Measurements from ENCODE around the gene SENP8. TPM values are rescaled to one million over a fixed set of nuclear protein-coding genes. Genes with fewer than 3 reads are reported as not detected.
"Not testable (repeated sequence)": the region's sequence is repeated elsewhere in the genome, so short reads cannot be mapped to it uniquely, and the experiment has no call there.

SENP8 gene
- total RNA-seq, 1 experiment from 2014 or later, result 3.4 TPM

DNA sequence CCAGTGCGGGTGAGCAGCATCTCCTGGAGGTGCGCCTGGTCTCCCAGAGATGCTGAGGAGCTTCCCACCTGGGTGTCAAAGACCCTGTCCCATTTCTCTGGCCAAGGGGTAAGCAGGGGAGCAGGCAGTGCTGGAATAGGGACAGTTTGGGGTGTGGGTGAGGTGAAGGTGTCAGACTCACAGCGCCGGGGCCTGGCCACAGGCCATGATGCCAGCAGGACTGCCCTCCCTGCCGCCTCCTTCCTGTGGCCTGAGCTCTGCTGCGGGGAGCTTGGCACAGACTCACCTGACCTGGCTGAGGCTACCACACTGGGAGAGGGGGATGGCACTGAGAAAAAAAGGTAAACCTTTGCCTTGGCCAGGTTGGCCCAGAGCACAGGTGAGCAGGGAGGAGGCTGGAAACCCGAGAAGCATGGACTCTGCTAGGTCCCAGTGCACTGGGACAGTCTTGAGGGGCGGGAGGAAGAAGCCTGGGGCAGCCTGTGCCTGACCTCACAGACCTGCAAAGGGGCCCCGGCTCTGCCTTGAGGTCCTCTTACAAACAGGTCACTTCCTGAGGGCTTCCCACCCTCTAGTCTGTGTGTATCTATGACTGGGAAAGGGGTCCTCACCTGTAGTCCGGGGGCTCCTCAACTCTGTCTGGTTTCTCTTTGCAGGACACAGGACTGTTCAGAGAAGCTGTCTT, 51.2 kb downstream of the SENP8 start:
- intact Hi-C loops (cut with micrococcal nuclease; ENCODE audit: unreplicated experiment), result no loop called here
- H3K4me1 Mint-ChIP-seq (ENCODE audit: low read depth, unreplicated experiment), result peaks cover 8% of the 10 kb centered on the region
- Histone ChIP-seq H3K4me3 (ENCODE audit: low read depth, low read length) (no peak overlapping the region), H3K27me3 (replicated peaks; ENCODE audit: control insufficient read depth, insufficient read depth, low read length) (no peaks in the 10 kb centered on the region), H3K9me3 (no peaks in the 10 kb centered on the region), H3K36me3 (ENCODE audit: control insufficient read depth, insufficient read depth, low read length) (no peaks in the 10 kb centered on the region), H3K4me1 (peaks cover 40% of the 10 kb centered on the region)
- H3K36me3 Mint-ChIP-seq (ENCODE audit: insufficient read depth, unreplicated experiment), result peaks cover 9% of the 10 kb centered on the region
- no peaks in the 10 kb centered on the region for H3K9me3 Mint-ChIP-seq (ENCODE audit: unreplicated experiment)
- ChIA-PET CTCF (no interaction called here), POLR2A (no interaction called here)
- DNase-seq, result no peak
- H3K27ac Mint-ChIP-seq (ENCODE audit: unreplicated experiment), result no peak overlapping the region
- no peaks in the 10 kb centered on the region for H3K27me3 Mint-ChIP-seq (ENCODE audit: insufficient read depth, unreplicated experiment)
- H3K4me3 Mint-ChIP-seq (ENCODE audit: unreplicated experiment), result peak overlapping the region; percentile 48
- no TSS peak for BruUV-seq (replicated peaks)
- TF ChIP-seq, protein P1, sequence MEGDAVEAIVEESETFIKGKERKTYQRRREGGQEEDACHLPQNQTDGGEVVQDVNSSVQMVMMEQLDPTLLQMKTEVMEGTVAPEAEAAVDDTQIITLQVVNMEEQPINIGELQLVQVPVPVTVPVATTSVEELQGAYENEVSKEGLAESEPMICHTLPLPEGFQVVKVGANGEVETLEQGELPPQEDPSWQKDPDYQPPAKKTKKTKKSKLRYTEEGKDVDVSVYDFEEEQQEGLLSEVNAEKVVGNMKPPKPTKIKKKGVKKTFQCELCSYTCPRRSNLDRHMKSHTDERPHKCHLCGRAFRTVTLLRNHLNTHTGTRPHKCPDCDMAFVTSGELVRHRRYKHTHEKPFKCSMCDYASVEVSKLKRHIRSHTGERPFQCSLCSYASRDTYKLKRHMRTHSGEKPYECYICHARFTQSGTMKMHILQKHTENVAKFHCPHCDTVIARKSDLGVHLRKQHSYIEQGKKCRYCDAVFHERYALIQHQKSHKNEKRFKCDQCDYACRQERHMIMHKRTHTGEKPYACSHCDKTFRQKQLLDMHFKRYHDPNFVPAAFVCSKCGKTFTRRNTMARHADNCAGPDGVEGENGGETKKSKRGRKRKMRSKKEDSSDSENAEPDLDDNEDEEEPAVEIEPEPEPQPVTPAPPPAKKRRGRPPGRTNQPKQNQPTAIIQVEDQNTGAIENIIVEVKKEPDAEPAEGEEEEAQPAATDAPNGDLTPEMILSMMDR (IDR thresholded peaks at IDR 0.05; ENCODE audit: insufficient read depth in 1 of 2, low read depth in 1 of 2, low read length in 1 of 2, severe bottlenecking in 1 of 2, unreplicated experiment in 1 of 2), result no peak

DNA sequence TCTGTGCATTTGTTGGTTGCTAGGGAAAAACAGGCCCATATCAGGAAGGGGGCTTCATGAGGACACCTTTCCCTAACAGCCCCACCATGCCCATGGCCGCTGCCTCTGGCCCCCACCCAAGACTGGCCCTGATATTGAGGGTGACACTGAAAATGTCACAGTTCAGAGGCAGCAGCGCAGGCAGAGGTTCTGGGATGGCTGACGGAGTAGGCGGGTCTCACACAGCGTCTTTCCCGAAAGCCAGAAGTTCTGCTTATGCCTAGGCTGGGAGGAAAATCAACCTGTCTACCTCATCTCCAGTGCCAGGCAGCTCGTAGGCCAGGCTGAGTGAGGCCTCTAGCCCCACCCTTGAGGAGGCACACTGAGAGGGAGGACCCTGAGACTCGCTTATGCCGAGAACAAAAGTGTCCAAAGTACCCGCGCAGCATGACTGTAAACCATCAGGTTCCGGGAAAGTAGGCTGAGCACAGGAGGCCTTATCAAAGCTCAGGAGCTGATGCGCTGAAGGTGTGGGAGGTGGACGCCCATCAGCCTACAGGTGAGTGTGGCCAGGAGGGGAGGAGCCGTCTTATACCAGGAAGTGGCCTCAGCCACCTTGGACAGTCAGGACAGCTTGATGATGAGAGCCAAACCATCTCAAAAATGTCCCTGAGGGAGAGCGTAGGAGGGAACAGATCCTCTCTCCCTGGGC, 51.9 kb downstream of the SENP8 start:
- no peaks in the 10 kb centered on the region for H3K36me3 ChIP-seq (ENCODE audit: control insufficient read depth, insufficient read depth, low read length)
- peaks cover 40% of the 10 kb centered on the region for H3K4me1 ChIP-seq
- no TSS peak for BruUV-seq (replicated peaks)
- H3K4me1 Mint-ChIP-seq (ENCODE audit: low read depth, unreplicated experiment), result peaks cover 10% of the 10 kb centered on the region
- H3K36me3 Mint-ChIP-seq (ENCODE audit: insufficient read depth, unreplicated experiment), result peaks cover 9% of the 10 kb centered on the region
- peak in 1 of 2 experiments; percentile 78 for DNase-seq
- TF ChIP-seq, protein P1 (IDR thresholded peaks at IDR 0.05; ENCODE audit: insufficient read depth in 1 of 2, low read depth in 1 of 2, low read length in 1 of 2, severe bottlenecking in 1 of 2, unreplicated experiment in 1 of 2), result no peak
- H3K27ac Mint-ChIP-seq (ENCODE audit: unreplicated experiment), result no peak overlapping the region
- no peaks in the 10 kb centered on the region for H3K27me3 Mint-ChIP-seq (ENCODE audit: insufficient read depth, unreplicated experiment)
- CTCF ChIA-PET, result no interaction called here
- intact Hi-C loops (cut with micrococcal nuclease; ENCODE audit: unreplicated experiment), result no loop called here
- H3K9me3 ChIP-seq, result no peaks in the 10 kb centered on the region
- no peaks in the 10 kb centered on the region for H3K27me3 ChIP-seq (replicated peaks; ENCODE audit: control insufficient read depth, insufficient read depth, low read length)
- H3K9me3 Mint-ChIP-seq (ENCODE audit: unreplicated experiment), result no peaks in the 10 kb centered on the region
- POLR2A ChIA-PET, result no interaction called here
- H3K4me3 Mint-ChIP-seq (ENCODE audit: unreplicated experiment), result no peak overlapping the region
- no peak overlapping the region for H3K4me3 ChIP-seq (ENCODE audit: low read depth, low read length)

- intact Hi-C loops (cut with micrococcal nuclease; ENCODE audit: unreplicated experiment), result no loop called here
- Mint-ChIP-seq H3K9me3 (ENCODE audit: unreplicated experiment) (no peaks in the 10 kb centered on the region), H3K4me3 (ENCODE audit: unreplicated experiment) (no peak overlapping the region), H3K4me1 (ENCODE audit: low read depth, unreplicated experiment) (peaks cover 16% of the 10 kb centered on the region), H3K27me3 (ENCODE audit: insufficient read depth, unreplicated experiment) (no peaks in the 10 kb centered on the region), H3K36me3 (ENCODE audit: insufficient read depth, unreplicated experiment) (peaks cover 9% of the 10 kb centered on the region), H3K27ac (ENCODE audit: unreplicated experiment) (no peak overlapping the region)
- H3K36me3 ChIP-seq (ENCODE audit: control insufficient read depth, insufficient read depth, low read length), result no peaks in the 10 kb centered on the region
- POLR2A ChIA-PET, result no interaction called here
- no peak for DNase-seq
- H3K4me1 ChIP-seq, result peaks cover 40% of the 10 kb centered on the region
- no peaks in the 10 kb centered on the region for H3K27me3 ChIP-seq (replicated peaks; ENCODE audit: control insufficient read depth, insufficient read depth, low read length)
- H3K4me3 ChIP-seq (ENCODE audit: low read depth, low read length), result no peak overlapping the region
- no peaks in the 10 kb centered on the region for H3K9me3 ChIP-seq
- CTCF ChIA-PET, result no interaction called here
- BruUV-seq (replicated peaks), result no TSS peak
- TF ChIP-seq, protein P1 (IDR thresholded peaks at IDR 0.05; ENCODE audit: insufficient read depth in 1 of 2, low read depth in 1 of 2, low read length in 1 of 2, severe bottlenecking in 1 of 2, unreplicated experiment in 1 of 2), result no peak
Measured at GRCh38 chr15:72170691-72171090, 52.5 kb downstream of the SENP8 start.

DNA sequence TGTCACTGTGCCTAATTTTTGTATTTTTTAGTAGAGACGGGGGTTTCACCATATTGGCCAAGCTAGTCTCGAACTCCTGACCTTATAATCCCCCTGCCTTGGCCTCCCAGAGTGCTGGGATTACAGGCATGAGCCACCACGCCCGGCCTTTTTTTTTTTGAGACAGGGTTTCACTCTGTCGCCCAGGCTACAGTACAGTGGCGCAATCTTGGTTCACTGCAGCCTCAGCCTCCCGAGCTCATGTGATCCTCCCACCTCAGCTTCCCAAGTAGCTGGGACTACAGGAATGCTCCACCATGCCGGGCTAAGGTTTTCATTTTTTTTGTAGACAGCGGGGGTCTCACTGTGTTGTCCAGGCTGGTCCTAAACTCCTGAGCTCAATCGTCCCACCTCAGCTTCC, 53.8 kb downstream of the SENP8 start:
- H3K27ac Mint-ChIP-seq (ENCODE audit: unreplicated experiment); H3K9me3 Mint-ChIP-seq (ENCODE audit: unreplicated experiment); H3K9me3 ChIP-seq; CTCF ChIA-PET; BruUV-seq (replicated peaks); H3K27me3 ChIP-seq (replicated peaks; ENCODE audit: control insufficient read depth, insufficient read depth, low read length); H3K36me3 Mint-ChIP-seq (ENCODE audit: insufficient read depth, unreplicated experiment); POLR2A ChIA-PET; H3K27me3 Mint-ChIP-seq (ENCODE audit: insufficient read depth, unreplicated experiment); intact Hi-C loops (cut with micrococcal nuclease; ENCODE audit: unreplicated experiment); H3K4me3 Mint-ChIP-seq (ENCODE audit: unreplicated experiment); H3K36me3 ChIP-seq (ENCODE audit: control insufficient read depth, insufficient read depth, low read length); H3K4me3 ChIP-seq (ENCODE audit: low read depth, low read length); DNase-seq: not testable (repeated sequence)
- peaks cover 40% of the 10 kb centered on the region for H3K4me1 ChIP-seq
- H3K4me1 Mint-ChIP-seq (ENCODE audit: low read depth, unreplicated experiment), result peaks cover 16% of the 10 kb centered on the region

Data from Caco-2 (cell line).